Hepatocyte (in vitro differentiated cells): ENCODE data around the gene ANKS6. TPM values are rescaled to one million over a fixed set of nuclear protein-coding genes. Genes with fewer than 3 reads are reported as not detected.

Experiments
- DNase-seq: peaks from one replicate; pipeline ENCODE4 v3.0.0-alpha.2; 2016; ENCODE audit warnings: low spot score
- H2AFZ ChIP-seq: fragments of 200-600 bp; sonication (generic); 2 replicates; pipeline ENCODE4 v1.6.0; 2016; ENCODE audit warnings: antibody characterized with exemption, mild to moderate bottlenecking
- H3K27ac ChIP-seq: fragments of 200-600 bp; sonication (generic); 2 replicates; pipeline ENCODE4 v1.5.1; 2016; ENCODE audit warnings: mild to moderate bottlenecking
- H3K27me3 ChIP-seq: fragments of 200-600 bp; sonication (generic); 2 replicates; pipeline ENCODE4 v1.6.1; 2016
- H3K36me3 ChIP-seq: fragments of 200-600 bp; sonication (generic); replicated peaks from 2 replicates; pipeline ENCODE4 v1.5.1; 2016; ENCODE audit warnings: low read depth; ENCODE audit not compliant: insufficient read depth
- H3K4me1 ChIP-seq: fragments of 200-600 bp; sonication (generic); 2 replicates; pipeline ENCODE4 v1.5.1; 2016; ENCODE audit warnings: mild to moderate bottlenecking, moderate library complexity; ENCODE audit not compliant: insufficient read depth
- H3K4me2 ChIP-seq: fragments of 200-600 bp; sonication (generic); 2 replicates; pipeline ENCODE4 v1.6.0; 2016
- H3K4me3 ChIP-seq: fragments of 200-600 bp; sonication (generic); 2 replicates; pipeline ENCODE4 v1.5.1; 2016; ENCODE audit warnings: mild to moderate bottlenecking
- H3K79me2 ChIP-seq: fragments of 200-600 bp; sonication (generic); 2 replicates; pipeline ENCODE4 v1.6.0; 2017; ENCODE audit warnings: mild to moderate bottlenecking
- H3K9me2 ChIP-seq: fragments of 200-600 bp; sonication (generic); replicated peaks from 2 replicates; pipeline ENCODE4 v1.6.0; 2017; ENCODE audit warnings: mild to moderate bottlenecking; ENCODE audit not compliant: insufficient read depth
- H3K9me3 ChIP-seq: fragments of 200-600 bp; sonication (generic); 2 replicates; pipeline ENCODE4 v1.5.1; 2016; ENCODE audit warnings: low read depth, mild to moderate bottlenecking
- H4K20me1 ChIP-seq: fragments of 200-600 bp; sonication (generic); 2 replicates; pipeline ENCODE4 v1.6.0; 2016; ENCODE audit warnings: mild to moderate bottlenecking; ENCODE audit not compliant: insufficient read depth, poor library complexity, severe bottlenecking
- CTCF ChIP-seq: fragments of 200-600 bp; sonication (generic); IDR thresholded peaks from 2 replicates; pipeline ENCODE4 v1.5.1; 2016; ENCODE audit warnings: antibody characterized with exemption, mild to moderate bottlenecking; ENCODE audit not compliant: poor library complexity
- EZH2 ChIP-seq: fragments of 200-600 bp; sonication (generic); IDR thresholded peaks from 2 replicates; pipeline ENCODE4 v1.6.1; 2016; ENCODE audit warnings: antibody characterized with exemption, mild to moderate bottlenecking, borderline replicate concordance
- EZH2phosphoT487 ChIP-seq: fragments of 200-600 bp; sonication (generic); IDR thresholded peaks from one replicate; pipeline ENCODE4 v1.6.1; 2018; ENCODE audit warnings: antibody characterized with exemption, mild to moderate bottlenecking, low read depth, moderate library complexity; ENCODE audit not compliant: unreplicated experiment, severe bottlenecking
- WGBS: methylation state at CpG from one replicate; pipeline ENCODE4 v1.1.6; 2016; ENCODE audit warnings: low lambda C conversion rate; ENCODE audit errors: missing lambda C conversion rate; 5-methylcytosine and 5-hydroxymethylcytosine counted together
- polyA plus RNA-seq: library from polyadenylated mRNA; unstranded; fragments of >200 nt; fragmentation: Nextera tagmentation; extraction: Ambion mirVana; gene quantifications from 2 replicates; pipeline ENCODE4 v1.2.1, GENCODE V29; 2016
- total RNA-seq: library from RNA; depleted of rRNA; stranded (reverse); fragments of >200 nt; gene quantifications from 2 replicates; pipeline ENCODE4 v1.2.3, GENCODE V29; 2014

The ANKS6 gene
- total and polyA plus RNA-seq, 2 experiments from 2014 or later = 21.3 to 22.9 TPM

GRCh38 chr9:98724810-98725530 is 71.4 kb downstream of the ANKS6 start:
- Histone ChIP-seq H3K27me3 (peaks cover 24% of the 10 kb centered on the region), H2AFZ (no peak overlapping the region)
- no peak for DNase-seq

GRCh38 chr9:98721643-98722042 is 74.7 kb downstream of the ANKS6 start:
- no peak for TF ChIP-seq EZH2
- TF ChIP-seq EZH2phosphoT487 = no peak
- TF ChIP-seq CTCF = no peak
- Histone ChIP-seq H3K4me1 (no peaks in the 10 kb centered on the region), H3K27me3 (peaks cover 37% of the 10 kb centered on the region), H2AFZ (no peak overlapping the region), H3K79me2 (no peaks in the 10 kb centered on the region), H3K9me3 (no peaks in the 10 kb centered on the region), H4K20me1 (no peaks in the 10 kb centered on the region), H3K36me3 (no peaks in the 10 kb centered on the region), H3K9me2 (no peaks in the 10 kb centered on the region), H3K27ac (no peak overlapping the region), H3K4me3 (no peak overlapping the region), H3K4me2 (no peak overlapping the region)
- WGBS = 92% methylated on average over 2 of the region's 2 CpGs
- no peak for DNase-seq

More at GRCh38 chr9:98724810-98725530, 71.4 kb downstream of the ANKS6 start:
- Histone ChIP-seq H3K4me2 (no peak overlapping the region), H4K20me1 (no peaks in the 10 kb centered on the region), H3K36me3 (no peaks in the 10 kb centered on the region), H3K9me2 (no peaks in the 10 kb centered on the region), H3K4me1 (no peaks in the 10 kb centered on the region), H3K9me3 (no peaks in the 10 kb centered on the region), H3K27ac (no peak overlapping the region), H3K79me2 (no peaks in the 10 kb centered on the region), H3K4me3 (no peak overlapping the region)
- TF ChIP-seq EZH2 (no peak), CTCF (no peak), EZH2phosphoT487 (no peak)
- WGBS = 82% methylated on average over 5 of the region's 5 CpGs

GRCh38 chr9:98720402-98720801 is 76.0 kb downstream of the ANKS6 start:
- WGBS = 81% methylated on average over 4 of the region's 4 CpGs
- TF ChIP-seq EZH2 (no peak), EZH2phosphoT487 (no peak), CTCF (no peak)

More at GRCh38 chr9:98720402-98720801, 76.0 kb downstream of the ANKS6 start:
- Histone ChIP-seq H3K4me3 (no peak overlapping the region), H3K36me3 (no peaks in the 10 kb centered on the region), H3K79me2 (no peaks in the 10 kb centered on the region), H3K27me3 (peaks cover 35% of the 10 kb centered on the region), H3K9me3 (no peaks in the 10 kb centered on the region), H3K4me2 (no peak overlapping the region), H4K20me1 (no peaks in the 10 kb centered on the region), H3K27ac (no peak overlapping the region), H3K9me2 (no peaks in the 10 kb centered on the region), H3K4me1 (no peaks in the 10 kb centered on the region), H2AFZ (no peak overlapping the region)
- no peak for DNase-seq
